HepG2 (cell line): Measurements from ENCODE around the gene MYO7B. TPM values are rescaled to one million over a fixed set of nuclear protein-coding genes. Genes with fewer than 3 reads are reported as not detected.

Source experiments
- ATAC-seq: fragments of 200-7000 bp; cut with Tn5 transposase; 3 replicates; pipeline ENCODE4 v1.9.1; 2020; ENCODE audit warnings: mild to moderate bottlenecking, moderate library complexity
- BruUV-seq: library from RNA; stranded (reverse); fragments of 400-500 nt; replicated peaks from 2 replicates; lab custom pipeline; 2021; lab: Mats Ljungman, UMichigan
- CTCF ChIA-PET: fragments of 300-600 bp; formaldehyde crosslinking; extraction: SDS; loops from one replicate; lab custom pipeline; 2021; ENCODE audit warnings: low total read pairs, inconsistent platforms, low intra/inter-chr PET ratio; lab: Yijun Ruan, JAX
- POLR2A ChIA-PET: fragments of 350-600 bp; sonication (Branson Sonifier 250); formaldehyde crosslinking; loops from one replicate; lab custom pipeline; 2020; ENCODE audit warnings: antibody characterized with exemption, inconsistent platforms; lab: Yijun Ruan, JAX
- DNase-seq: peaks from one replicate; pipeline ENCODE4 v3.0.0-alpha.2; 2015; ENCODE audit warnings: low spot score
- FAIRE-seq: peaks from 3 replicates; lab custom pipeline; 2011; peaks lifted over from hg19 to GRCh38; lab: Jason Lieb, UNC
- H2AFZ ChIP-seq: one replicate; pipeline ENCODE4 v1.6.1; 2011; ENCODE audit warnings: low read length, inconsistent platforms
- H3K27ac ChIP-seq: fragments of 300-600 bp; 3 replicates; pipeline ENCODE4 v1.8.0; 2011; ENCODE audit warnings: mixed run types, mild to moderate bottlenecking, mixed read lengths, low read length, inconsistent platforms; ENCODE audit not compliant: insufficient read depth; ENCODE audit errors: extremely low read length
- H3K27me3 ChIP-seq, 2 experiments: fragments of 200-600 bp in 1 of 2; 2 replicates in 1 of 2; 3 replicates in 1 of 2; pipeline versions ENCODE4 v1.6.0 to v1.8.0; 2011; ENCODE audit warnings: low read length in 2 of 2, mild to moderate bottlenecking in 2 of 2, moderate library complexity in 2 of 2, inconsistent platforms in 1 of 2; ENCODE audit not compliant: insufficient read depth in 2 of 2, control insufficient read depth in 1 of 2
- H3K36me3 ChIP-seq, 2 experiments: fragments of 200-600 bp in 1 of 2; replicated peaks in 1 of 2; 2 replicates in 1 of 2; 3 replicates in 1 of 2; pipeline versions ENCODE4 v1.5.1 to v1.8.0; 2011; ENCODE audit warnings: low read length in 2 of 2, inconsistent platforms in 1 of 2; ENCODE audit not compliant: insufficient read depth in 2 of 2, control insufficient read depth in 1 of 2
- H3K4me1 ChIP-seq: 2 replicates; pipeline ENCODE4 v1.5.1; 2012; ENCODE audit warnings: low read length, inconsistent platforms; ENCODE audit not compliant: insufficient read depth
- H3K4me2 ChIP-seq: 2 replicates; pipeline ENCODE4 v1.6.0; 2011; ENCODE audit warnings: low read depth, low read length, inconsistent platforms
- H3K4me3 ChIP-seq, 3 experiments: fragments of 200-600 bp in 1 of 3; sonication (generic), shearing (Covaris generic) in 1 of 3; replicated peaks in 1 of 3; 2 replicates each; pipeline ENCODE4 v1.5.1; 2011 to 2016; ENCODE audit warnings: low read length in 3 of 3, inconsistent platforms in 2 of 3, low read depth in 2 of 3, mild to moderate bottlenecking in 2 of 3, control low read depth in 1 of 3, mixed read lengths in 1 of 3; ENCODE audit not compliant: insufficient read depth in 1 of 3
- H3K79me2 ChIP-seq: one replicate; pipeline ENCODE4 v1.6.1; 2011; ENCODE audit warnings: low read length, inconsistent platforms; ENCODE audit not compliant: insufficient read depth
- H3K9ac ChIP-seq: 2 replicates; pipeline ENCODE4 v1.6.0; 2011; ENCODE audit warnings: mild to moderate bottlenecking, low read depth, low read length, inconsistent platforms; ENCODE audit not compliant: insufficient read depth
- H3K9me3 ChIP-seq: 2 replicates; pipeline ENCODE4 v1.5.1; 2012; ENCODE audit warnings: mild to moderate bottlenecking, low read length
- H4K20me1 ChIP-seq: 2 replicates; pipeline ENCODE4 v1.6.0; 2011; ENCODE audit warnings: inconsistent platforms, mild to moderate bottlenecking, low read length, moderate library complexity; ENCODE audit not compliant: insufficient read depth
- CC2D1A ChIP-seq: sonication (generic); formaldehyde crosslinking; IDR thresholded peaks from 2 replicates; pipeline ENCODE4 v1.8.1; 2023; ENCODE audit warnings: mild to moderate bottlenecking, missing genetic modification reagents
- CEBPG ChIP-seq: IDR thresholded peaks from 2 replicates; pipeline ENCODE4 v1.6.1; 2016
- DNMT3B ChIP-seq: conservative IDR thresholded peaks from 2 replicates; pipeline ENCODE4 v1.6.1; 2016; ENCODE audit warnings: missing biosample characterization, control low read depth
- GATAD1 ChIP-seq: IDR thresholded peaks from 2 replicates; pipeline ENCODE4 v1.6.1; 2016; ENCODE audit warnings: missing genetic modification reagents, missing compliant biosample characterization
- RELA ChIP-seq: sonication (generic); formaldehyde crosslinking; IDR thresholded peaks from 2 replicates; pipeline ENCODE4 v1.4.0; 2020; ENCODE audit warnings: missing genetic modification reagents
- SALL2 ChIP-seq: sonication (generic); formaldehyde crosslinking; IDR thresholded peaks from 2 replicates; pipeline ENCODE4 v1.8.1; 2023; ENCODE audit warnings: mild to moderate bottlenecking, missing genetic modification reagents, inconsistent platforms
- ZBTB7B ChIP-seq: sonication (generic); formaldehyde crosslinking; IDR thresholded peaks from 2 replicates; pipeline ENCODE4 v1.4.0; 2020; ENCODE audit warnings: missing genetic modification reagents
- ZNF143 ChIP-seq: sonication (generic); formaldehyde crosslinking; IDR thresholded peaks from 2 replicates; pipeline ENCODE4 v1.4.0; 2020; ENCODE audit warnings: missing genetic modification reagents
- ZNF251 ChIP-seq: sonication (generic); formaldehyde crosslinking; IDR thresholded peaks from 2 replicates; pipeline ENCODE4 v1.9.0; 2021; ENCODE audit warnings: mild to moderate bottlenecking, missing genetic modification reagents
- ZNF792 ChIP-seq: IDR thresholded peaks from 2 replicates; pipeline ENCODE4 v1.6.1; 2016
- WGBS: methylation state at CpG from one replicate; pipeline ENCODE4 v1.1.6; 2017; ENCODE audit warnings: low lambda C conversion rate; 5-methylcytosine and 5-hydroxymethylcytosine counted together
- in situ Hi-C: cut with HindIII; loops from 2 replicates; pipeline ENCODE4 v1.10.0; 2017; ENCODE audit warnings: low pct_unique_long_range_greater_than_20kb; ENCODE audit not compliant: extremely low pct_ligation_motif_present
- intact Hi-C: fragments of 100-400 bp; cut with micrococcal nuclease; formaldehyde crosslinking; loops from one replicate; pipeline ENCODE4 v1.10.0; 2022; ENCODE audit not compliant: unreplicated experiment
- polyA plus RNA-seq, 8 experiments: library from polyadenylated mRNA; depleted of rRNA in 3 of 8; stranded (reverse) in 7 of 8; unstranded in 1 of 8; fragments of >200 nt; fragmentation: Illumina TruSeq in 4 of 8; extraction: Trizol in 4 of 8; gene quantifications; 2 replicates each; pipeline versions ENCODE4 v1.2.1 to v1.2.3, GENCODE V29; 2011 to 2016; ENCODE audit warnings: low read depth in 4 of 8, missing spikeins in 1 of 8, mixed read lengths in 1 of 8; ENCODE audit not compliant: insufficient read depth in 1 of 8
- total RNA-seq, 5 experiments: library from RNA; depleted of rRNA; stranded (reverse); fragments of >200 nt; fragmentation: Illumina TruSeq; extraction: Trizol; gene quantifications; 2 replicates each; pipeline ENCODE4 v1.2.3, GENCODE V29; 2016; ENCODE audit warnings: low read depth in 1 of 5
- TF ChIP-seq, protein P1 (sequence below): IDR thresholded peaks from 2 replicates; pipeline ENCODE4 v1.6.1; 2018; ENCODE audit warnings: missing genetic modification reagents, mild to moderate bottlenecking, missing compliant biosample characterization
- TF ChIP-seq, protein P2 (sequence below): sonication (generic); formaldehyde crosslinking; IDR thresholded peaks from 2 replicates; pipeline ENCODE4 v1.8.1; 2022; ENCODE audit warnings: low read depth, mild to moderate bottlenecking, missing genetic modification reagents
- TF ChIP-seq, protein P3 (sequence below): sonication (generic); formaldehyde crosslinking; IDR thresholded peaks from 2 replicates; pipeline ENCODE4 v1.4.0; 2020; ENCODE audit warnings: missing genetic modification reagents

The MYO7B gene
- total and polyA plus RNA-seq, 2 of the 13 experiments (the other 11 are each of a cell fraction or from before 2014, with no cell fraction given) = not detected

DNA sequence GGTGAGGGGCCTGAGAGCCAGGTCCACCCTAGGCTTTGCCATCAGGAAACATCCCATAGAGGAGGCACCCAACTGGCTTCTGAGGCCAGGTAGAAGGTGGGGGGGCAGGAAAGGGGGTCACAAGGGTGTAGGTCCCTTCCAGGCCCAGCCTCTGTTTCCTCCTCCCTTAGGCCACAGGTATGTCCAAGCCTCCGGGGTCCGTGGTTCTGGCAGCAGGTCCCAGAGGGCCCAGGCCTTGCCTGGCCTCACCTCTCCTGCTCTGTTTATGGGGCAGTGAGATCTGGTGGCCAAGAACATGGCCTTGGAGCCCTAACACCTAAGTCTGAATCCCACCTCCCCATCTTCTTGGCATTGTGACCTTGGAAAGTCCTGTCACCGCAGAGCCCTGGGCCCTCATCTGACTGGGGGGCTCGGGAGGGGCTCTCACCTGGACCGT, 88.9 kb downstream of the MYO7B start:
- no TSS peak for BruUV-seq
- ATAC-seq = no peak
- no peaks in the 10 kb centered on the region for H3K9me3 ChIP-seq

More for the DNA sequence above, 88.9 kb downstream of the MYO7B start:
- TF ChIP-seq ZBTB7B (CRISPR knock-in tag) (no peak), ZNF143 (CRISPR knock-in tag) (no peak), ZNF251 (no peak), DNMT3B (CRISPR knock-in tag) (no peak), CC2D1A (CRISPR knock-in tag) (no peak), RELA (CRISPR knock-in tag) (no peak), GATAD1 (CRISPR knock-in tag) (no peak), SALL2 (CRISPR knock-in tag) (no peak), ZNF792 (no peak), CEBPG (CRISPR knock-in tag) (no peak)
- TF ChIP-seq, protein P1, sequence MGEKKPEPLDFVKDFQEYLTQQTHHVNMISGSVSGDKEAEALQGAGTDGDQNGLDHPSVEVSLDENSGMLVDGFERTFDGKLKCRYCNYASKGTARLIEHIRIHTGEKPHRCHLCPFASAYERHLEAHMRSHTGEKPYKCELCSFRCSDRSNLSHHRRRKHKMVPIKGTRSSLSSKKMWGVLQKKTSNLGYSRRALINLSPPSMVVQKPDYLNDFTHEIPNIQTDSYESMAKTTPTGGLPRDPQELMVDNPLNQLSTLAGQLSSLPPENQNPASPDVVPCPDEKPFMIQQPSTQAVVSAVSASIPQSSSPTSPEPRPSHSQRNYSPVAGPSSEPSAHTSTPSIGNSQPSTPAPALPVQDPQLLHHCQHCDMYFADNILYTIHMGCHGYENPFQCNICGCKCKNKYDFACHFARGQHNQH = no peak
- TF ChIP-seq, protein P2, sequence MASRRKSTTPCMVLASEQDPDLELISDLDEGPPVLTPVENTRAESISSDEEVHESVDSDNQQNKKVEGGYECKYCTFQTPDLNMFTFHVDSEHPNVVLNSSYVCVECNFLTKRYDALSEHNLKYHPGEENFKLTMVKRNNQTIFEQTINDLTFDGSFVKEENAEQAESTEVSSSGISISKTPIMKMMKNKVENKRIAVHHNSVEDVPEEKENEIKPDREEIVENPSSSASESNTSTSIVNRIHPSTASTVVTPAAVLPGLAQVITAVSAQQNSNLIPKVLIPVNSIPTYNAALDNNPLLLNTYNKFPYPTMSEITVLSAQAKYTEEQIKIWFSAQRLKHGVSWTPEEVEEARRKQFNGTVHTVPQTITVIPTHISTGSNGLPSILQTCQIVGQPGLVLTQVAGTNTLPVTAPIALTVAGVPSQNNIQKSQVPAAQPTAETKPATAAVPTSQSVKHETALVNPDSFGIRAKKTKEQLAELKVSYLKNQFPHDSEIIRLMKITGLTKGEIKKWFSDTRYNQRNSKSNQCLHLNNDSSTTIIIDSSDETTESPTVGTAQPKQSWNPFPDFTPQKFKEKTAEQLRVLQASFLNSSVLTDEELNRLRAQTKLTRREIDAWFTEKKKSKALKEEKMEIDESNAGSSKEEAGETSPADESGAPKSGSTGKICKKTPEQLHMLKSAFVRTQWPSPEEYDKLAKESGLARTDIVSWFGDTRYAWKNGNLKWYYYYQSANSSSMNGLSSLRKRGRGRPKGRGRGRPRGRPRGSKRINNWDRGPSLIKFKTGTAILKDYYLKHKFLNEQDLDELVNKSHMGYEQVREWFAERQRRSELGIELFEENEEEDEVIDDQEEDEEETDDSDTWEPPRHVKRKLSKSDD (CRISPR knock-in tag) = no peak
- TF ChIP-seq, protein P3, sequence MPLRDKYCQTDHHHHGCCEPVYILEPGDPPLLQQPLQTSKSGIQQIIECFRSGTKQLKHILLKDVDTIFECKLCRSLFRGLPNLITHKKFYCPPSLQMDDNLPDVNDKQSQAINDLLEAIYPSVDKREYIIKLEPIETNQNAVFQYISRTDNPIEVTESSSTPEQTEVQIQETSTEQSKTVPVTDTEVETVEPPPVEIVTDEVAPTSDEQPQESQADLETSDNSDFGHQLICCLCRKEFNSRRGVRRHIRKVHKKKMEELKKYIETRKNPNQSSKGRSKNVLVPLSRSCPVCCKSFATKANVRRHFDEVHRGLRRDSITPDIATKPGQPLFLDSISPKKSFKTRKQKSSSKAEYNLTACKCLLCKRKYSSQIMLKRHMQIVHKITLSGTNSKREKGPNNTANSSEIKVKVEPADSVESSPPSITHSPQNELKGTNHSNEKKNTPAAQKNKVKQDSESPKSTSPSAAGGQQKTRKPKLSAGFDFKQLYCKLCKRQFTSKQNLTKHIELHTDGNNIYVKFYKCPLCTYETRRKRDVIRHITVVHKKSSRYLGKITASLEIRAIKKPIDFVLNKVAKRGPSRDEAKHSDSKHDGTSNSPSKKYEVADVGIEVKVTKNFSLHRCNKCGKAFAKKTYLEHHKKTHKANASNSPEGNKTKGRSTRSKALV (CRISPR knock-in tag) = no peak
- in situ Hi-C loops = no loop called here
- POLR2A ChIA-PET = no interaction called here
- Histone ChIP-seq H3K27ac (no peak overlapping the region), H3K27me3 (peaks cover 29 to 92% of the 10 kb centered on the region in 2 experiments), H2AFZ (no peak overlapping the region), H3K4me2 (no peak overlapping the region), H3K4me1 (no peaks in the 10 kb centered on the region), H3K79me2 (no peaks in the 10 kb centered on the region), H3K9ac (no peak overlapping the region), H3K4me3 (no peak overlapping the region), H3K36me3 (no peaks in the 10 kb centered on the region), H4K20me1 (no peaks in the 10 kb centered on the region)
- FAIRE-seq = no peak
- 35% methylated on average over 3 of the region's 5 CpGs for WGBS
- CTCF ChIA-PET = no interaction called here
- DNase-seq = no peak
- intact Hi-C loops = no loop called here
